ENCODE measurements around the gene NLRP3.

NLRP3 gene

GRCh38 chr1:247437551-247438505, 21.9 kb downstream of the NLRP3 start:
- DNase-seq (ENCODE audit: low read depth) = no peak

GRCh38 chr1:247440001-247440620, 24.1 kb downstream of the NLRP3 start:
- no peak for DNase-seq (ENCODE audit: low read depth)

GRCh38 chr1:247441606-247442005, 25.6 kb downstream of the NLRP3 start:
- DNase-seq (ENCODE audit: low read depth) = no peak

- no peak for DNase-seq (ENCODE audit: low read depth)
These were observed 26.2 kb downstream of the NLRP3 start for GRCh38 chr1:247442164-247442563.

- DNase-seq (ENCODE audit: low read depth) = no peak
These were observed 27.7 kb downstream of the NLRP3 start for GRCh38 chr1:247443641-247444040.

DNA sequence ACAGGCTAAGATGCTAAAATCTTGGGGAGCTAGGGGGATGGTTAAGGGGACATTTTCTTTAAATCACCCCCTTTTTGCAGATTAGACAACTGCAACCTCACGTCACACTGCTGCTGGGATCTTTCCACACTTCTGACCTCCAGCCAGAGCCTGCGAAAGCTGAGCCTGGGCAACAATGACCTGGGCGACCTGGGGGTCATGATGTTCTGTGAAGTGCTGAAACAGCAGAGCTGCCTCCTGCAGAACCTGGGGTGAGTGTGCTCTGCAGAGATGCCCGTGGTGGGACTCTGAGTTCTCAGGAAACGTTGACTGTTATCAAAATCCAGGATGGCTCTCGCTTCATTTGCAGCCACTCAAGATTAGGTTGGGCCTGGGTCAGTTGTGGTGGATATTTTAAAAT, 28.6 kb downstream of the NLRP3 start:
- DNase-seq (ENCODE audit: low read depth) = no peak

- DNase-seq (ENCODE audit: low read depth) = no peak
These were observed 29.8 kb downstream of the NLRP3 start for GRCh38 chr1:247445526-247446356.

GRCh38 chr1:247447162-247447909, 31.4 kb downstream of the NLRP3 start:
- DNase-seq (ENCODE audit: low read depth) = no peak

DNA sequence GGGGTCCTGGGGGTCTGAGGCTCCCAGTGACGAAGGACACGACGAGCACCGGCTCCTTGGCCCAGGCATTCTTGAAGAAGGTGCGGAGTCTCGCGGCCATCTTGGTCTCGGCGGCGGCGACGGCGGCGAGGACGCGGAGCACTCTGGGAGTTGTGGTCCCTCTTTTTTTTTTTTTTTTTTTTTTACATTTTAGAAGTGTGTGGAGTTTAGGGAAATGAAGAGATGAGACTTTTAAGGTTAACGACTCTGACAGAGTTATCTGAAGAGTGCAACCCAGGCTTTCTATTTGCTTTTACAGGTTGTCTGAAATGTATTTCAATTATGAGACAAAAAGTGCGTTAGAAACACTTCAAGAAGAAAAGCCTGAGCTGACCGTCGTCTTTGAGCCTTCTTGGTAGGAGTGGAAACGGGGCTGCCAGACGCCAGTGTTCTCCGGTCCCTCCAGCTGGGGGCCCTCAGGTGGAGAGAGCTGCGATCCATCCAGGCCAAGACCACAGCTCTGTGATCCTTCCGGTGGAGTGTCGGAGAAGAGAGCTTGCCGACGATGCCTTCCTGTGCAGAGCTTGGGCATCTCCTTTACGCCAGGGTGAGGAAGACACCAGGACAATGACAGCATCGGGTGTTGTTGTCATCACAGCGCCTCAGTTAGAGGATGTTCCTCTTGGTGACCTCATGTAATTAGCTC, 32.3 kb downstream of the NLRP3 start:
- no peak for DNase-seq (ENCODE audit: low read depth)

DNA sequence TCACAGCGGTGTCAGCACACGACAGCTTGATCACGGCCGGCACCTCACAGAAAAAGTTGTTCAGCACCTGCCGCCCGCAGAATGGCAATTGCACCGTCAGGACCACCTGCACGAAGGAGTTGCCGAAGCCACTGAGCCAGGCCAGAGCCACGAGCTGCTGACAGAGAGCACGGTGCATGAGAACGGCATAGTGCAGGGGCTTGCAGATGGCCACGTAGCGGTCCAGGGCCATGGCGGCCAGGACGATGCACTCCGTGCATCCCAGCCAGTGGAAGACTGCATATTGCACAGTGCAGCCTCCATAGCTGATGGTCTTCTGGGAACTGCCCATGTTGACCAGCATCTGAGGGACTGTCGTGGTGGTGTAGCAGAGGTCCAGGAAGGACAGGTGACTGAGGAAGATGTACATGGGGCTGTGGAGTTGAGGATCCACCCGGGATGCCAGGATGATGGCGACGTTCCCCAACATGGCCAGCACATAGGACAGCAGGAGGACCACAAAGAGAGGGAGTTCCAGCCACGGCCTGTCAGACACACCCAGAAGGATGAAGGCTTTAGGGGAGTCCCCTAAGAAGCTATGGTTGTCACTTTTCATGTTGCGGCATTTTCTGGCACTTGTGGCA, 35.5 kb downstream of the NLRP3 start:
- DNase-seq (ENCODE audit: low read depth) = no peak

GRCh38 chr1:247452447-247453039, 36.6 kb downstream of the NLRP3 start:
- DNase-seq (ENCODE audit: low read depth) = no peak

DNA sequence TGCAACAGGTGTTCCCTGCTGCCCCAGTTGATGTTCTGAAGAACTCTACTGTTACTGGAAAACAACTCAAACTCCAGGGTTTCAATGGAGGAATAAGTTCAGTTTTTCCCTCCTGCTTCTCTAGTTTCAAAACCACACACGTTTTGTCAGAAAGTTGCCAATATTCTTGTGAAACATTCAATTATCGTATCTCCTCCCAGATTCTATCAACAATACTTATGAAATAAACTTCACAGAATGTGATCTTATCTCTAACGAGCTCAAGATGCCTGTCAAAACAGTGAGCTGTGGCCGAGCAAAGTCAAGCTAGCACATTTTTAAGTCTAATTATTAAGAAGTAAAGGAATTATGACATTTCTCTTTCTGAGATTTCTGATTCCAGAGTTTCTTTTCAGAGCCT, 37.3 kb downstream of the NLRP3 start:
- no peak for DNase-seq (ENCODE audit: low read depth)

DNA sequence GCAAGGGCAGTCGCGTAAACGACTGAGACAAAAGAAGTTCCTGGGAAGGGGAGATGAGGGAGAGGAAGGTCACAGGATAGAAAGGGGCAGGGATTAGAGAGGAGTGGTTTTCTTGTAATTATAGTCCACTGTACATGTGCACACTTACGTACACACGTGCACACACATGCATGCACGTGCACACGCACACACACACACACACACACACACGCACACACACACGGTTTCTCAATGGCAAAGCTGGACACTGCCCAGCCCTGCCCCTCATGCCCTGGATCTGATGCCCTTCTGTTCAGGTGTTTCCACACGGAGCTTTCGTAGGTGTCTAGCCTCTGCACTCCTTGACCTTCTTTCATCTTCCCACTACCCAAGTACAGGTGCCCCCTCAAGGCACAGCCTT, 38.0 kb downstream of the NLRP3 start:
- no peak for DNase-seq (ENCODE audit: low read depth)

DNA sequence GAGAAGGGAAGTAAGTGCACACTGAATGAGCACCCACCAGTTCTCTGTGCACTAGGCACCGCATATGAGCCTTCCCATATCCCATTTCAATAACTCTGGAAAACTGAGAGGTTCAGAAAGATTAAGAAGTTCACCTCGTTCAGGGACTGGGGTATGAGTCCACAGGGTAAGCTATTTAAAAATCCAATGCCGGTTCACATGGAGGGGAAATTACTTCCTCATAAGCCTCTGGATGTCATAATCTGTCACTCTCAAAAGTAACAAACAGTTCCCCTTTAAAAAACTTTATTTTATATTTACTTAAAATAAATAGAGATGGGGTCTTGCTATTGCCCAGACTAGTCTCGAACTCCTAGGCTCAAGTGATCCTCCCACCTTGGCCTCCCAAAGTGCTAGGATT, 40.0 kb downstream of the NLRP3 start:
- no peak for DNase-seq (ENCODE audit: low read depth)

DNA sequence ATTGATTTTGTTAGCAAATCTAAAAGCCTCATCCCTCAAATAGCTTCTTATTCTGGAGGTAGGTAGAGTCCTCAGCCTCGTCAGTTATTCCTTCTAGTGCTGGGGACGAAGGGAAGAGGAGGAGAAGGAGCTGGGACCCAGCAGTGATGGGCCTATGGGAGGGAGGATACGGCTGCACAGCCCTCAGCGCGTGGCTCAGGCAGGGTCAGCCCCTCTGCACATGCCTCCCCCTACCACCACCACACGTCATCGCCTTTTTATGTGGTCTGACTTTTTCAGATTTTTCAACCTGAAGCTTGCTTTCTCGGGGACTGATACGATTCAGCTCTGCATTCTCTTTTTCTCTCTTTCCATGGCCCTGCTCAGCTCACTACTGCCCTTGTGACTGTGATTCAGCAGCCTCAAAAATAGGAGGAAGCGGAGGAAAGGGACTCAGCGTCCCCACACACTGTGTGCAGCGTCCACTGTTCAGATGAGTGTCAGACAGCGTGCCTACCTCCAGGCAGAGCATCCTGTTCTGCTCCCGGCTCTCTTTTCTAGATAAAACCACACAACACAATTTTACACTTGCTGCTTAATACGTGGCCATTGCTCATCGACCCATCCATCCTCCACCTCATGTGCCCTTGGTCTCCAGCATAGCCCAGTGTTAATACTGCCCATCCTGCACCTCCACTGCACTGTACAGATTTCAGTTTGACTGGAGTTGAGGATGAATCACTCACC, 41.1 kb downstream of the NLRP3 start:
- DNase-seq (ENCODE audit: low read depth) = no peak

GRCh38 chr1:247459507-247459906, 43.5 kb downstream of the NLRP3 start:
- DNase-seq (ENCODE audit: low read depth) = no peak

DNA sequence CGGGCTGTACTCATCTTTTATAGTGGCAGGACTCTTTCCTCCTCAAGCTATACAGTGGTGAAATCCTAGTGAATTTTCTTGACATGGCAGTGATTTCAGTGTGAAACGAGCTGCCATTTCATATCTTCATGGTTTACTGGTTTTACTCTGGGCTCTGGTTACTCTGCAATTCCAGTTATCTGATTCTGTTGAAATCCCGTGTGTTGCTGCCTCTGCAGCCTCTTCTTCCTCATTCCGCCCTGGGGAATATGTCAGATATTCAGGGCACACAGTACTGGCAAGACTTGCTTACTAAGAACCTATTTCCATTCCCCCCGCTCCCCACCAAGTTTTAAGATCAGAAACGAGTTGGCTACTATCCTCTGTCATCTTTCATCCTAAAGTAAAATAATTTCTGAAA, 49.8 kb downstream of the NLRP3 start:
- no peak for DNase-seq (ENCODE audit: low read depth)

- no peak for DNase-seq (ENCODE audit: low read depth)
These were observed 51.2 kb downstream of the NLRP3 start for GRCh38 chr1:247467129-247467528.

GRCh38 chr1:247468481-247469140, 52.6 kb downstream of the NLRP3 start:
- no peak for DNase-seq (ENCODE audit: low read depth)

Data from stimulated activated CD8-positive, alpha-beta memory T cell treated with anti-CD3 and anti-CD28 coated beads, Interleukin-15, amount 100 ng/mL, for 1 hour (primary cell).